GM19193 (cell line): Measurements from ENCODE around the gene FCN1.

Experiments
- POLR2A ChIP-seq: IDR thresholded peaks from 4 replicates; pipeline ENCODE4 v1.6.1; 2011; ENCODE audit not compliant: insufficient read depth, insufficient read length; ENCODE audit errors: extremely low read depth

Gene FCN1

DNA sequence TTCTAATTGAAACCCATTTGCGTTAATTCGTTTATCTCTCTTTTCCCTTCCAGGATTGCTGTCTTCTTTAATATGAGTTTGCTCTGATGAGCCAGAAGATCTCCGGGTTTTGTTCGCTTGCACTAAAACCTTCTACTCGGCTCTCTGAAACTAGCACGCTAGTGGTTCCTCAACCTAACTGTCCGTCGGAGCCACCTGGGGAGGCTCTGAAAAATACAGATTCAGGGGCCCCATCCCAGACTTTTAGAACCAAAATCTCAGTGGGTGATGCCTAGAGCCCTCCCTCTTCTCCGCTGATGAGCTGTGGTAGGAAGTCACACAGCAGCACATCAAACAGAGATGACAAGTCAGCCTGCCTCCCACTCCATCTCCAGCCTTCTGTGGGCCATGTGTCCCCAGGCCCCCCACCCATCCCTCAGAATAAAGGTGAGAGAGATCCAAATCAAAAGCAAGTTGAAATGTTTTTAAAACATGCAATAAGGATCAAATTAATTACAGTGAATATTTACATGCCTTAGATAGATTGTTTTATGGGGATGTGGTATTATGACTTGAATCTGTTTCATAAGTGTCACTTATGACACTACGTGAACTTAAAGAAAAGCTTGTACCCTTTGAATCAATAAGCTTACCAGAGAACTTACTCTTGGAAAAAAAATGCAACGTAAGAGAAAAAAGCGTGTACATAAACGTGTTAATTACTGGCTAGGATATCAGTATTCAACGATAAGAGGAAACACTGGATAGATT is 20.7 kb downstream of the FCN1 start:
- no peak for TF ChIP-seq POLR2A

DNA sequence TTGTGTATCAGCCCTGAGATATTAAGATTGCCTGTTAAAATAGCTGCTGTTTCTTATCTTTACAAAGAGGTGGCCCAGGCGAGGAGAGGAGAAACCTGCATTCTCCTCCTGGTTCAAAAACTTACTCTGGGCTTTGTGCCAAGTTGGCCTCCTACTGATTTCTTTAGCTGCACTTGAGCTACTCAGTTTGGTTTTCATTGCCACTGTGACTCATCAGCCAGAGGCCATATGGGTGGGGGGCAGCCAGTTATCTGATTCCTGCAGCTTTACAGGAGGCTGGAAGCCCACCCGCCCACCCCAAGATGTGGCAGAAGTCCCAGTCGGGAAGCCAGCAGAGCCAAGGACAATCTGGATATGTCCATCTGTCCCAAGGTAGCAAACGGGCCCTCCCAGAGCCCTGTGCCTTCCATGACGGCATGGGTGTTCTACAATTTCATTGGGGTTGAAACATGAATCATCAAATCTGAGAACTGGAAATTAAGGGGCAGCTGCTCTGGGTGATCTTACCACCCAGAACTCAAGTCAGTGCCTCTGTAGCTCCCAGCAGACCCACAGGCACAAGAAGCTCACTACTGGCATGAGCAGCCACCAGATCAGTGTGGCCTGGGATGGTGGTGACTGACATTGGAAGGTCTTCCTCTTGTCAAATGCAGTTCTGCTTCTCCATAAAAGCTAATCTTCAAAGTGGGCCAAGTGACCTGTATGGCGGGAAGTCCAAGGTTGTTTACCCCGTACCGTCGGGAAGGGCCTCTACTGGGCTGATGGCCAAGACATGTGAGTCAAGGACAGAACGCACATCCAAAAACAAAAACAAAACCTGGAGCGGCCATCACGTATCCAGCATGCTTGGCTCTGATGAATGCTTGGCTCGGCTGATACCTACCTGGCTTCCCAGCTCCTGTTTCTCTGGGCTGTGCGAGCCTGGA is 21.5 kb downstream of the FCN1 start:
- TF ChIP-seq POLR2A = no peak

DNA sequence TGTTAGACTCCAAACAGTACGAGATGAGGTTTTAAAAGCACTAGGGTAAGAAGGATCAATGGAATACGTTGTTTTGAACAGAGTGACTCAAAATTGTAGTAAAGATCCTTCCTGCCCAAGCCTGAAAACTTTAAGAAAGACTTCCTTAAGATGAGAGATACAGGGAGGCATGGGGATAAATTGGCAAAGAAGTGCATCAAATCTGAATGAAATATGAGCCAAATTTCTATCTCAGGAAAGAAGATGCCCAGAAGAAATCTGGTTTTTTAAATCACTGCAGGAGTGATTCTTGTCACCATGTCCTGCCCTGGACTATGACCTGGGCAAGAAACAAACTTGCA is 22.2 kb downstream of the FCN1 start:
- TF ChIP-seq POLR2A = no peak

DNA sequence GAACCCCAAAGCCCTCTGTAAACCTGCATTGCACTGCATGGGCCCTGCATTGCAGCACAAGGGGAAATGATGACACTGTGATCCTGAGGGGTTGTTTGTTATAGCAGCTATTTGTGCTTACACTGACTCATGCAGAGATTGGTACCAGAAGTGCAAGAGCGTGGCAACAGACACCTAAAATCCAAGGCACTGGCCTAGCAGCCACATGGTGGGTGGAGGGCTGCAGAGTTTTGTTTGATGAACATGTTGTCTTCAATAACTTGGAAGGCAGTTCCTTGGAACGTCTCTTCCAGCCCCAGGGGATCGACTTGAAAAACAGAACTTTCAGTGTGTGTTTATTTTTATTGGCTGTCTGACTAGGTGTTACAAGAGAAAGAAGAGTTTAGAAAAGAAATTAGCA is 22.6 kb downstream of the FCN1 start:
- TF ChIP-seq POLR2A = no peak

DNA sequence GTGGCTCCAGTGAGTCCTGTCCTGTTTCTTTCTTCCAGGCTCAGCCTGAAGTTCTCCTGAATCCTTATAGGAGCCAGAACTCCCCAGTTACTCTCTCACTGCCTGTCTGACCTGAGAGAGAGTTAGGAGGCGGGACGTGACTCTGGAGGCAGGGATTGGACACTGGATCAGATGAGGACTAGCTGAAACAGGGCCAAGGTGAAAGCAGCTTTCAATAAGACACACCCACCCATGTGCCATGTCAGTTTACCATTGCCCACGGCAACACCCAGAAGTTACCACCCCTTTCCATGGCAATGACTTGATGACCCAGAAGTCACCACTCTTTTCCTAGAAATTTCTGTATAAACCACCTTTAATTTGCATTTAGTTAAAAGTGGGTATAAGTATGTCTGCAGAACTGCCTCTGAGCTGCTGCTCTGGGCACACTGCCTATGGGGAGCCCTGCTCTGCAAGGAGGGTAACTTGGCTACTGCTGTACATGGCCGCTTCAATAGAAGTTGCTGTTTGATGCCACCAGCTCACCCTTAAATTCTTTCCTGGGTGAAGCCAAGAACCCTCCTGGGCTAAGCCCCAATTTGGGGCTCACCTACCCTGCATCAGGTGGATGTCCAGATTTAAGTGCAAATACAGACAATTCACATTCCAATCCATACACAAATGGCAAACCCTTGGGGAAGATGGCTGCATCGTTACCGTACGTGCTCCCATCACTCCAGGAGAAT is 23.4 kb downstream of the FCN1 start:
- TF ChIP-seq POLR2A = no peak

DNA sequence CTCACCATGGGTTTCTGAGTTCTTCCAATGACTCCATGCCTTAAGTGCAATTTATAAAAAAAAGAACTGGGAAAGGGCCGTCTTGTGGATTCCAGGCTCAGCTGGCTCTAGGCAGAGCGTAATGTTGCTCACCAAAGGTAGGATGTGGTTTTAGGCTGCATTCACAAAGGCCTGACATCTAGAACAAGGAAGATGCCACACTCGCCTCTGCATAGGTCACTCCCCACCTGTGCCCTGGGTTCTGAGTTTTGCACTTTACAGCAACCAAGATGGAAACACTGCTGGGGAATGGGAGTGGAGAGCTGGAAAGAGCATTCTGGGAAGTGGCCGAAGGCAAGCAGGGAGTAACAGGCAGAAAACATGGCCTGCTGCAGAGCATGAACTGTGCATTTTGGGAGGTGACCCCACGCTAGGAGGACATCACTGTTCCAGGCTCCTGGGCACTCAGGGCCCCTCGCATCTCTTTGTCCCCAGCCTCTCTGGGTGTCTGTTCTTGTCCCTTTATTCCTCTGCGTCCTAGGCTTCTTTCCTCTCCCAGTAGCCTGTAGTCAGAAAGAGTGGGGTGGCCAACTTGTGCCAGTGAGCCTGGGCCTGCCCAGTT is 24.8 kb downstream of the FCN1 start:
- TF ChIP-seq POLR2A = no peak

DNA sequence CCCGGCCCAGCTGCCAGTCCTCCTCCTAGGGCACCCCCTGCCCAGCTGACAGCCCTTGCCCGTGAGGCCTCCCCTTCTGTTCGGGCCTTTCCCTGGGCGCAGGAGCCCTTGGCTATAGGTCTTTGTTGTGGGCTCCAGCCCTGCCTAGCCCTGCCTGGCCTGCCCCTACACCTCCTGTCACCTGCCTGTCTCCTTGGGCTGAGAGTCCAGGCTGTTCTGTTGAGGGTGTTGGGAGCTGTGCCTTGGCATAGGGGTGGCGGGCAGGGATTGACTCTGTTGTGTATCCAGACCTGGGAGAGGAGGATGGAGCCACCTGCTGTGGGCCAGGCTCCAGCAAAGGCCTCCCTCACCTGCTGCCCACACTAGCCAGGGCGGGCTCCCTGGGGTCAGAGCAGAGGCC is 25.5 kb downstream of the FCN1 start:
- TF ChIP-seq POLR2A = no peak

DNA sequence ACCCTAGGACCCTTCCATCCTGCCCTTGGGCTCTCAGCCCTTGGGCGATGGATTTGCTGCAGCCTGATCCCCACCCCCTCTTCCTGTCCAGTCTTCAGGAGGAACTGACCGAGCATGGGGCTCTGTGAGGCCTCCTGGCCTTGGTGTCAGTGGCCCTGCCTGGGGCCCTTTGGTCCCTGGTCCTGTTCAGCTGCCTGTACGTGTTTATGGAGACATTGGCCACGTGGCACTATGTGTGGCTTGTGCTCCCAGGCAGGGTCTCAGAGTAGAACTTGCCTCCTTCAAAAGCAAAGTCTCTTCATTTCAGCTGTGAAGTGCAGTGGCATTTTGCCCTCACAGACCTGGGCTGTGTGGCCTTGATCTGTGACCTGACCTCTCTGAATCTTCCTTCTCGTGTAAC is 26.0 kb downstream of the FCN1 start:
- TF ChIP-seq POLR2A = no peak

DNA sequence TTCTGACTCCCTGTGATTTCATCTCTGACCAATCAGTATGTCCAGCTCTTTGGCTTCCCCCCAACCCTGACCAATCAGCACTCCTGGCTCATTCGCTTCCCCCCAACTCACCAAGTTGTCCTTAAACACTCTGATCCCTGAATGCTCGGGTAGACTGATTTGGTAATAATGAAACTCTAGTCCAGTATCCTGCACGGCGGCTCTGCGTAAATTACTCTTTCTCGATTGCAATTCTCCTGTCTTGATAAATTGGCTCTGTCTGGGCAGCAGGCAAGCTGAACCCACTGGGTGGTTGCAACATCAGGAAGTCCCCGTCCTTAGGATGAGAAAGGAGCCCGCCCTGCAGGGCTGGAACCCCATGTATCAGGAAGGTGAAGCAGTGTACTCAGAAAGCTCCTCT is 26.7 kb downstream of the FCN1 start:
- no peak for TF ChIP-seq POLR2A

DNA sequence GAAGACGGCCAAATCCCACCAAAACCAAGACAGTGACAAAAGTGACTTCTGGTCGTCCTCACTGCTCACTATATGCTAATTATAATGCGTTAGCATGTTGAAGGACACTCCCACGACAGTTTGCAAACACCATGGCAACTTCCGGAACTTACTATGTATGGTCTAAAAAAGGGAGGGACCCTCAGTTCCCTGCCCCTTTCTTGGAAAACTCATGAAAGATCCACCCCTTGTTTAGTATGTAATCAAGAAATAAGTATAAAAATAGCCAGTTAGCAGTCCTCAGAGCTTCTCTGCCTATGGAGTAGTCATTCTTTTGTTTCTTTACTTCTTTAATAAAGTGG is 27.6 kb downstream of the FCN1 start:
- TF ChIP-seq POLR2A = no peak

DNA sequence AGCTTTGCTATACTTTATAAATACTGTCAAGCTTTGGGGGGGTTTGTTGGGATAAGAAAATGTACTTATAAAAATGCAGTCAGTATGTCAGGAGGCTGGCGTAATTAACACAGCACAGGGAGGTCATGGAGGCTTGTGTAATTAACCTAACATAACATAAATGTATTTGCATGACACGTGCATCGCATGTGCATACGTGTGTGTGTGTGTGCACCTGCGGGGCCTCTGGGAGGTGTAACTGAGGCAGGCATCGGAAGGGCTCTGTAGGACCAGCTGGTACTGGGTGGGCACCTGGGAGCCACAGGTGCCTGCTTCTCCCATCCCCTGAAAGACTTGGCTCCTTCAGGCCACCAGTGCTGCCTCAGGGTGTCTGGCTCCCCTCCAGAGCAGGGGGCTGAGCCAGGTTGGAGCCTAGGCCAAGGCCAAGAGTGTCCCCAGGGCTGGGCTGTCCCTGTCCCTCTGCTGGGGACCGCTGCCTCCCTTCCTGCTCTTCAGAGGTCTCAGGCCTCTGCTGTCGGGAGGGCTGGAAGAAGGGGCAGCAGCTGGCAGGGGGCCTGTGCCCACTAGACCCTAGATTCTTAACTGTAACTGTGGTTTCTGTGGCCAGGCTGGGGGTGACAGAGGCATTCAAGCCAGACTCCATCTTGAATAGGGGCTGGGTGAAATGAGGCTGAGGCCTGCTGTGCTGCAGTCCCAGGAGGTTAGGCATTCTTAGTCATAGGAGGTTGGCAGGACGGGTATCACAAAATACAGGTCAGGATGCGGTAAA is 28.1 kb downstream of the FCN1 start:
- no peak for TF ChIP-seq POLR2A

DNA sequence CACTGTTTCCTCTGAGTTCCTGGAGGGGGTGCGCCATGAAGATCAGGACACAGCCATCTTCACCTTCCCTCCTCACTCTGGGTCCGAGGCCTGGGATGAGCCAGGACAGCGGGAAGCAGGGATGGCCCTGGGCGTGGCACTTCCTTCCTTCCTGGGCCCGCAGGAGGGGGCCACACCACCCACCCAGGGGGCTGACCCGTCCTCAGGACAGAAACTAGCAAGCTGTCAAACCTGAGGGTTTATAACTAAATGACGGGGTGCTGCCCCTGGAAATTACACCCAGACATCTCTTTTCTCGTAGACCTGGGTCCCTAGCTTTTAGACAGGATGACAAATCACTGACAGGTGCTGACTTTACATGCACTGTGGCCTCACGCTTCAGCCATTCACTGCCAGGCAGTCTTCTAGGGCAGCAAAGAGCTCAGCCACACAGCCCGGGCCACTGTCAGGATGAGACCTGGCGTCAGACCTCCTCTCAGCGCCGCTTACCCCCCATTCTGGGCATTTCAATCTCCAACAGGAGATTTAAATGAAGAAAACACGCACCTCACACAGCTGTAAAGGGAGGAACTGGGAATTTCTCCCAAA is 29.0 kb downstream of the FCN1 start:
- no peak for TF ChIP-seq POLR2A

DNA sequence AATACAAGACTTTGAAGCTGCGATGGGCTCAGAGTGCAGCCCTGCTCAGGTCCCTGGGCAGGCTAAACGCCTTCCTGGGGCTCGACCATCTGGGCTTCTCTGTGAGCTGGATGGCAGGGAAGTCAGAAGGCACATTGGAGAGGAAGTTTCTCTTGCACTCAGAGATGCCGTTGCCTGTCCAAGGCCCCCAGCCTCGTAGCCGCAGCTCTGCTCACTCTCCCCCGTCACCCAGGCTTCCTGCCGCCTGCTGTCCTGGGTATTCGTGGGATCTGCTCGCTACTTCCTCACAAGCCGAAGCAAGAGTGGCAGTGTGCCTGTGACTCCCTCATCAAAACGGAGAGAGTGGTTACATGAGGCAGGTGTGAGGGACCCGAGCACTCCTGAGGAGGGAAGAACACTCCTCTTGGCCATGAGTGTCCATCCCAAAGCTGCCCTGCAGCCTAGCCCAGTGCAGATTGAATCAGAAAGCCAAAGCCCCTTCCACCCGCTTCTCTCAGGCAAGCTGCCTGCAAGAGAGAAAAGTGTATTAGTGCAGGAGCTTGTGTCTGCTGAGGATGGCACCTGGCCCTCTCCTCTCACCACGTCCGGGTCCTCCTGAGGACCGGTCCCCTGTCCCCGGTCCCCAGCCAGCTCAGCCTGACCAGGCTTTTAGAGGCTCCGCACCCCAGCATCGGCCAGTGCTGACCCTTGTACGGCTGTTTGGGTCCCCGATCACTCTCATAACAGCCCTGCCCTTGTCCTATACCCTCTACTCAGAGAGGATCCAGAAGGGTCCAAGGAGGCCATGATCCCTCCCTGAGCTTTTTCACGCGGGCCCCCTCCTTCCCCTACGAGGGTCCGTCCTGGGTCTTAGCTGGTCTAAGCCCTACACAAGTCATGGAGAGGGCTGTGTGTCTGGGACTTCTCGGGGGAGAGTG is 29.8 kb downstream of the FCN1 start:
- no peak for TF ChIP-seq POLR2A
